ENCODE data around the gene ASPA.

GRCh38 chr17:3507071-3507470, 31.3 kb downstream of the ASPA start:
- no peak for TF ChIP-seq POLR2A (IDR thresholded peaks at IDR 0.05)
- TF ChIP-seq CTCF (IDR thresholded peaks at IDR 0.05), result no peak
